ENCODE results near the gene DYSF. TPM values are rescaled to one million over a fixed set of nuclear protein-coding genes. Genes with fewer than 3 reads are reported as not detected.

Gene DYSF
- total and polyA plus RNA-seq, 2 donors (not counting 1 experiment from before 2014, with no cell fraction given) = 0.17 to 0.43 TPM

- Histone ChIP-seq H3K9ac (ENCODE audit: low read length) (no peak overlapping the region), H3K36me3 (replicated peaks in 1 of 2; ENCODE audit: control extremely low read depth in 1 of 2, control insufficient read depth in 1 of 2, extremely low read depth in 1 of 2, insufficient read depth in 2 of 2, low read length in 1 of 2) (no peaks in the 10 kb centered on the region), H2AFZ (ENCODE audit: insufficient read depth, low read depth, low read length, poor library complexity, severe bottlenecking) (no peak overlapping the region), H3K27ac (ENCODE audit: low read length in 2 of 2) (no peak overlapping the region), H3K4me3 (ENCODE audit: control extremely low read depth in 1 of 5, extremely low read depth in 1 of 5, insufficient read depth in 1 of 5, low read depth in 2 of 5, low read length in 4 of 5) (no peak overlapping the region), H3K79me2 (ENCODE audit: control insufficient read depth, insufficient read depth, low read length) (no peaks in the 10 kb centered on the region), H3K4me2 (replicated peaks; ENCODE audit: low read depth, low read length, poor library complexity, severe bottlenecking) (no peak overlapping the region), H3K9me3 (ENCODE audit: control extremely low read depth in 1 of 3, control insufficient read depth in 2 of 3, insufficient read depth in 1 of 3, low read length in 2 of 3) (peaks cover 0 to 10% (median 0%) of the 10 kb centered on the region in 3 donors), H3K27me3 (replicated peaks in 1 of 4; ENCODE audit: control extremely low read depth in 1 of 4, control insufficient read depth in 3 of 4, insufficient read depth in 4 of 4, low read length in 3 of 4) (no peaks in the 10 kb centered on the region), H4K20me1 (ENCODE audit: control insufficient read depth, insufficient read depth, low read length, poor library complexity, severe bottlenecking) (no peaks in the 10 kb centered on the region), H3K4me1 (ENCODE audit: control insufficient read depth in 2 of 2, insufficient read depth in 2 of 2, low read length in 2 of 2) (no peaks in the 10 kb centered on the region)
- 93% methylated on average over 6 of the region's 7 CpGs for WGBS (ENCODE audit: insufficient coverage)
- peaks cover 4% of the 10 kb centered on the region for H3K27me3 Mint-ChIP-seq
- no peak overlapping the region for H3K27ac Mint-ChIP-seq
- no peak for TF ChIP-seq CTCF (IDR thresholded peaks at IDR 0.05)
- no peak for TF ChIP-seq EZH2 (IDR thresholded peaks at IDR 0.05; ENCODE audit: borderline replicate concordance, insufficient read depth, low read depth, low read length, poor library complexity, severe bottlenecking)
- ATAC-seq (ENCODE audit: low read depth) (no peak), DNase-seq (no peak)
- ChIA-PET CTCF (no interaction called here), POLR2A (no interaction called here)
- H3K9me3 Mint-ChIP-seq (ENCODE audit: insufficient read depth) = no peaks in the 10 kb centered on the region
- H3K4me3 Mint-ChIP-seq = no peak overlapping the region
- intact Hi-C loops (cut with micrococcal nuclease) = no loop called here
- no peaks in the 10 kb centered on the region for H3K4me1 Mint-ChIP-seq
Observed at GRCh38 chr2:71674158-71674851, 220.9 kb downstream of the DYSF start.

- POLR2A ChIA-PET = no interaction called here
- intact Hi-C loops (cut with micrococcal nuclease) = no loop called here
- Histone ChIP-seq H3K4me1 (ENCODE audit: control insufficient read depth in 2 of 2, insufficient read depth in 2 of 2, low read length in 2 of 2) (no peaks in the 10 kb centered on the region), H2AFZ (ENCODE audit: insufficient read depth, low read depth, low read length, poor library complexity, severe bottlenecking) (no peak overlapping the region), H3K4me2 (replicated peaks; ENCODE audit: low read depth, low read length, poor library complexity, severe bottlenecking) (no peak overlapping the region), H3K36me3 (replicated peaks in 1 of 2; ENCODE audit: control extremely low read depth in 1 of 2, control insufficient read depth in 1 of 2, extremely low read depth in 1 of 2, insufficient read depth in 2 of 2, low read length in 1 of 2) (no peaks in the 10 kb centered on the region), H3K9ac (ENCODE audit: low read length) (no peak overlapping the region), H3K4me3 (ENCODE audit: control extremely low read depth in 1 of 5, extremely low read depth in 1 of 5, insufficient read depth in 1 of 5, low read depth in 2 of 5, low read length in 4 of 5) (no peak overlapping the region), H3K9me3 (ENCODE audit: control extremely low read depth in 1 of 3, control insufficient read depth in 2 of 3, insufficient read depth in 1 of 3, low read length in 2 of 3) (peaks cover 0 to 10% (median 0%) of the 10 kb centered on the region in 3 donors), H3K79me2 (ENCODE audit: control insufficient read depth, insufficient read depth, low read length) (no peaks in the 10 kb centered on the region), H3K27ac (ENCODE audit: low read length in 2 of 2) (no peak overlapping the region), H3K27me3 (replicated peaks in 1 of 4; ENCODE audit: control extremely low read depth in 1 of 4, control insufficient read depth in 3 of 4, insufficient read depth in 4 of 4, low read length in 3 of 4) (no peaks in the 10 kb centered on the region), H4K20me1 (ENCODE audit: control insufficient read depth, insufficient read depth, low read length, poor library complexity, severe bottlenecking) (no peaks in the 10 kb centered on the region)
- Mint-ChIP-seq H3K27me3 (peaks cover 4% of the 10 kb centered on the region), H3K27ac (no peak overlapping the region), H3K4me1 (no peaks in the 10 kb centered on the region), H3K9me3 (ENCODE audit: insufficient read depth) (no peaks in the 10 kb centered on the region), H3K4me3 (no peak overlapping the region)
- CTCF ChIA-PET = no interaction called here
- DNase-seq (no peak), ATAC-seq (ENCODE audit: low read depth) (no peak)
- 93% methylated on average over 6 of the region's 9 CpGs for WGBS (ENCODE audit: insufficient coverage)
- TF ChIP-seq CTCF (IDR thresholded peaks at IDR 0.05) = no peak
- TF ChIP-seq EZH2 (IDR thresholded peaks at IDR 0.05; ENCODE audit: borderline replicate concordance, insufficient read depth, low read depth, low read length, poor library complexity, severe bottlenecking) = no peak
Observed at GRCh38 chr2:71675296-71675695, 221.9 kb downstream of the DYSF start.

Measured in B cell (primary cell).